Loucy (cell line): ENCODE data around the gene THAP9.

ENCODE experiments used
- H2AFZ ChIP-seq: fragments of 200-600 bp; sonication (generic); 2 replicates; pipeline ENCODE4 v1.6.0; 2016; ENCODE audit warnings: antibody characterized with exemption, mild to moderate bottlenecking, low read length, moderate library complexity
- H3F3A ChIP-seq: fragments of 200-600 bp; 2 replicates; pipeline ENCODE4 v1.6.0; 2016; ENCODE audit warnings: antibody characterized with exemption, low read depth, mild to moderate bottlenecking
- H3K27me3 ChIP-seq: fragments of 200-600 bp; sonication (generic); 2 replicates; pipeline ENCODE4 v1.6.1; 2014; ENCODE audit warnings: low read length, mild to moderate bottlenecking; ENCODE audit not compliant: insufficient read depth, poor library complexity, severe bottlenecking
- H3K36me3 ChIP-seq: fragments of 200-600 bp; sonication (generic); 2 replicates; pipeline ENCODE4 v1.6.1; 2016; ENCODE audit warnings: low read length; ENCODE audit not compliant: insufficient read depth
- H3K4me1 ChIP-seq: fragments of 200-600 bp; sonication (generic); 2 replicates; pipeline ENCODE4 v1.5.1; 2014; ENCODE audit warnings: low read length, mild to moderate bottlenecking; ENCODE audit not compliant: insufficient read depth, poor library complexity, severe bottlenecking
- H3K4me2 ChIP-seq: fragments of 200-600 bp; sonication (generic); 2 replicates; pipeline ENCODE4 v1.6.0; 2014; ENCODE audit warnings: antibody characterized with exemption, low read length, low read depth, mild to moderate bottlenecking; ENCODE audit not compliant: poor library complexity, severe bottlenecking
- H3K4me3 ChIP-seq: fragments of 200-600 bp; sonication (generic); 2 replicates; pipeline ENCODE4 v1.5.1; 2014; ENCODE audit warnings: low read length, mild to moderate bottlenecking, mixed read lengths; ENCODE audit not compliant: poor library complexity, severe bottlenecking
- H3K79me2 ChIP-seq: fragments of 200-600 bp; sonication (generic); 2 replicates; pipeline ENCODE4 v1.6.1; 2014; ENCODE audit warnings: low read length; ENCODE audit not compliant: insufficient read depth
- H3K9ac ChIP-seq: fragments of 200-600 bp; sonication (generic); 2 replicates; pipeline ENCODE4 v1.6.0; 2014; ENCODE audit warnings: mild to moderate bottlenecking, low read depth, low read length, moderate library complexity; ENCODE audit not compliant: poor library complexity, severe bottlenecking
- H3K9me2 ChIP-seq: fragments of 200-600 bp; sonication (generic); replicated peaks from 2 replicates; pipeline ENCODE4 v1.6.1; 2016; ENCODE audit warnings: low read depth, low read length, mixed read lengths
- H3K9me3 ChIP-seq: fragments of 200-600 bp; sonication (generic); 2 replicates; pipeline ENCODE4 v1.6.1; 2014; ENCODE audit warnings: mild to moderate bottlenecking, antibody characterized with exemption, low read length, low read depth; ENCODE audit not compliant: insufficient read depth
- H4K20me1 ChIP-seq: fragments of 200-600 bp; sonication (generic); 2 replicates; pipeline ENCODE4 v1.6.0; 2014; ENCODE audit warnings: antibody characterized with exemption, low read length, mild to moderate bottlenecking; ENCODE audit not compliant: insufficient read depth, poor library complexity, severe bottlenecking
- EZH2phosphoT487 ChIP-seq: fragments of 200-600 bp; IDR thresholded peaks from 2 replicates; pipeline ENCODE4 v1.6.1; 2018; ENCODE audit warnings: antibody characterized with exemption, mild to moderate bottlenecking, moderate library complexity, borderline replicate concordance
- TF ChIP-seq, protein P1 (sequence below): fragments of 200-600 bp; sonication (generic); conservative IDR thresholded peaks from 2 replicates; pipeline ENCODE4 v1.5.1; 2014; ENCODE audit warnings: mild to moderate bottlenecking, antibody characterized with exemption, low read length

THAP9 gene

DNA sequence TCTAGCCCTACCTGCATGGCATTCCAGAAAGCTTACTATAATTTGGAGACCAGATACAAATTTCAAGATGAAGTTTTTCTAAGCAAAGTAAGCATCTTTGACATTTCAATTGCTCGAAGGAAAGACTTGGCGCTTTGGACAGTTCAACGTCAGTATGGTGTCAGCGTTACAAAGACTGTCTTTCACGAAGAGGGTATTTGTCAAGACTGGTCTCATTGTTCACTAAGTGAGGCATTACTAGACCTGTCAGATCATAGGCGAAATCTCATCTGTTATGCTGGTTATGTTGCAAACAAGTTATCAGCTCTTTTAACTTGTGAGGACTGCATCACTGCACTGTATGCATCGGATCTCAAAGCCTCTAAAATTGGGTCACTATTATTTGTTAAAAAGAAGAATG, 17.6 kb downstream of the THAP9 start:
- no peak for TF ChIP-seq EZH2phosphoT487
- TF ChIP-seq, protein P1, sequence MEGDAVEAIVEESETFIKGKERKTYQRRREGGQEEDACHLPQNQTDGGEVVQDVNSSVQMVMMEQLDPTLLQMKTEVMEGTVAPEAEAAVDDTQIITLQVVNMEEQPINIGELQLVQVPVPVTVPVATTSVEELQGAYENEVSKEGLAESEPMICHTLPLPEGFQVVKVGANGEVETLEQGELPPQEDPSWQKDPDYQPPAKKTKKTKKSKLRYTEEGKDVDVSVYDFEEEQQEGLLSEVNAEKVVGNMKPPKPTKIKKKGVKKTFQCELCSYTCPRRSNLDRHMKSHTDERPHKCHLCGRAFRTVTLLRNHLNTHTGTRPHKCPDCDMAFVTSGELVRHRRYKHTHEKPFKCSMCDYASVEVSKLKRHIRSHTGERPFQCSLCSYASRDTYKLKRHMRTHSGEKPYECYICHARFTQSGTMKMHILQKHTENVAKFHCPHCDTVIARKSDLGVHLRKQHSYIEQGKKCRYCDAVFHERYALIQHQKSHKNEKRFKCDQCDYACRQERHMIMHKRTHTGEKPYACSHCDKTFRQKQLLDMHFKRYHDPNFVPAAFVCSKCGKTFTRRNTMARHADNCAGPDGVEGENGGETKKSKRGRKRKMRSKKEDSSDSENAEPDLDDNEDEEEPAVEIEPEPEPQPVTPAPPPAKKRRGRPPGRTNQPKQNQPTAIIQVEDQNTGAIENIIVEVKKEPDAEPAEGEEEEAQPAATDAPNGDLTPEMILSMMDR: no peak

GRCh38 chr4:82919386-82919785, 18.9 kb downstream of the THAP9 start:
- H3K9ac ChIP-seq: no peak overlapping the region
- no peaks in the 10 kb centered on the region for H3K9me3 ChIP-seq

More for the DNA sequence above, 17.6 kb downstream of the THAP9 start:
- no peaks in the 10 kb centered on the region for H3K79me2 ChIP-seq
- no peaks in the 10 kb centered on the region for H4K20me1 ChIP-seq
- no peaks in the 10 kb centered on the region for H3K9me3 ChIP-seq
- no peaks in the 10 kb centered on the region for H3K27me3 ChIP-seq
- H3K36me3 ChIP-seq: peaks cover 7% of the 10 kb centered on the region; the same call in 1 of the 2 replicates
- H3F3A ChIP-seq: no peaks in the 10 kb centered on the region
- no peaks in the 10 kb centered on the region for H3K9me2 ChIP-seq
- no peak overlapping the region for H2AFZ ChIP-seq
- no peak overlapping the region for H3K4me2 ChIP-seq
- no peaks in the 10 kb centered on the region for H3K4me1 ChIP-seq
- H3K4me3 ChIP-seq: no peak overlapping the region
- H3K9ac ChIP-seq: no peak overlapping the region

DNA sequence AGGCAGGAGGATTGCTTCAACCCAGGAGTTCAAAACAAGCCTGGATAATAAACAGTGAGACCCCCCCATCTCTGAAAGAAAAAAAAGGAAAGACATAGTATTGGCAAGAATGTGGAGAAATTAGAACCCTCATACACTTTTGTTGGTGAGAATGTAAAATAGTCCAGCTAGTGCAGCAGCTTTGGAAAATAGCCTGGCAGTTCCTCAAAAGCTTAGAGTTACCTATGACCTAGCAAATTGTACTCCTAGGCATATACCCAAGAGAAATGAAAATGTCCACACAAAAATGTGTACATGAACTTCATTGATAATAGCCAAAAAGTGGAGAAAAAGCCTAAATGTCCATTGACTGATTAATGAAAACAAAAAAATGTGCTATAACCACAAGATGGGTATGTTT, 21.3 kb downstream of the THAP9 start:
- Histone ChIP-seq H3K4me2 (no peak overlapping the region), H3K79me2 (no peaks in the 10 kb centered on the region), H3F3A (no peaks in the 10 kb centered on the region), H3K4me1 (no peaks in the 10 kb centered on the region), H3K9me2 (no peaks in the 10 kb centered on the region), H3K4me3 (no peak overlapping the region), H3K9ac (no peak overlapping the region), H4K20me1 (no peaks in the 10 kb centered on the region), H3K36me3 (peaks cover 14% of the 10 kb centered on the region; the same call in 1 of the 2 replicates), H3K9me3 (no peaks in the 10 kb centered on the region), H2AFZ (no peak overlapping the region), H3K27me3 (no peaks in the 10 kb centered on the region)
- TF ChIP-seq EZH2phosphoT487: no peak
- TF ChIP-seq, protein P1: no peak

More at GRCh38 chr4:82919386-82919785, 18.9 kb downstream of the THAP9 start:
- H3K4me1 ChIP-seq: no peaks in the 10 kb centered on the region
- no peaks in the 10 kb centered on the region for H3K27me3 ChIP-seq
- H3K79me2 ChIP-seq: no peaks in the 10 kb centered on the region
- no peak overlapping the region for H3K4me3 ChIP-seq
- no peak overlapping the region for H3K4me2 ChIP-seq
- no peaks in the 10 kb centered on the region for H3F3A ChIP-seq
- H2AFZ ChIP-seq: no peak overlapping the region
- TF ChIP-seq EZH2phosphoT487: no peak
- TF ChIP-seq, protein P1: no peak
- peaks cover 7% of the 10 kb centered on the region; the same call in 1 of the 2 replicates for H3K36me3 ChIP-seq
- H4K20me1 ChIP-seq: no peaks in the 10 kb centered on the region
- no peaks in the 10 kb centered on the region for H3K9me2 ChIP-seq
